NT2/D1 (cell line): ENCODE measurements around the gene RAET1L.
"Not testable (repeated sequence)": the region's sequence is repeated elsewhere in the genome, so short reads cannot be mapped to it uniquely, and the experiment has no call there.

ENCODE experiments used
- DNase-seq: peaks from one replicate; pipeline ENCODE4 v3.0.0-alpha.2; 2011; ENCODE audit warnings: low read depth, low spot score
- H3K27me3 ChIP-seq: 2 replicates; pipeline ENCODE4 v1.6.0; 2011; ENCODE audit warnings: mild to moderate bottlenecking; ENCODE audit not compliant: insufficient read length, insufficient read depth
- H3K36me3 ChIP-seq: 2 replicates; pipeline ENCODE4 v1.6.1; 2011; ENCODE audit warnings: mild to moderate bottlenecking, low read length, mixed read lengths; ENCODE audit not compliant: insufficient read depth, insufficient read length
- H3K4me1 ChIP-seq: 2 replicates; pipeline ENCODE4 v1.5.1; 2011; ENCODE audit not compliant: insufficient read depth, insufficient read length
- H3K4me3 ChIP-seq: 2 replicates; pipeline ENCODE4 v1.5.1; 2011; ENCODE audit warnings: low read depth; ENCODE audit not compliant: insufficient read length
- H3K9ac ChIP-seq: 2 replicates; pipeline ENCODE4 v1.6.0; 2011; ENCODE audit warnings: low read depth; ENCODE audit not compliant: insufficient read length
- H3K9me3 ChIP-seq: 2 replicates; pipeline ENCODE4 v1.5.1; 2011; ENCODE audit warnings: mild to moderate bottlenecking, low read length; ENCODE audit not compliant: insufficient read depth
- SUZ12 ChIP-seq: IDR thresholded peaks from 2 replicates; pipeline ENCODE4 v1.6.1; 2011; ENCODE audit not compliant: insufficient read length, insufficient read depth; ENCODE audit errors: extremely low read depth
- YY1 ChIP-seq: IDR thresholded peaks from 2 replicates; pipeline ENCODE4 v1.6.1; 2011; ENCODE audit not compliant: insufficient read length, insufficient read depth
- ZNF274 ChIP-seq: IDR thresholded peaks from 2 replicates; pipeline ENCODE4 v1.6.1; 2011; ENCODE audit warnings: mild to moderate bottlenecking, low read depth, low read length

RAET1L gene

GRCh38 chr6:150002710-150003109 is 22.6 kb downstream of the RAET1L start:
- Histone ChIP-seq H3K9ac (no peak overlapping the region), H3K4me1 (peaks cover 10% of the 10 kb centered on the region), H3K27me3 (peaks cover 28% of the 10 kb centered on the region), H3K4me3 (no peak overlapping the region), H3K36me3 (peaks cover 7% of the 10 kb centered on the region), H3K9me3 (no peaks in the 10 kb centered on the region)
- TF ChIP-seq ZNF274 (no peak), SUZ12 (no peak), YY1 (no peak)
- DNase-seq, result no peak

- no peak for TF ChIP-seq YY1
- Histone ChIP-seq H3K27me3 (peaks cover 22% of the 10 kb centered on the region), H3K36me3 (peaks cover 7% of the 10 kb centered on the region), H3K4me1 (peaks cover 10% of the 10 kb centered on the region), H3K9ac (no peak overlapping the region), H3K4me3 (no peak overlapping the region), H3K9me3 (no peaks in the 10 kb centered on the region)
- no peak for DNase-seq
These were observed 23.9 kb downstream of the RAET1L start for GRCh38 chr6:150001295-150002008.

- Histone ChIP-seq H3K9ac (no peak overlapping the region), H3K4me1 (peaks cover 4% of the 10 kb centered on the region), H3K9me3 (no peaks in the 10 kb centered on the region), H3K27me3 (peaks cover 11% of the 10 kb centered on the region), H3K36me3 (peaks cover 7% of the 10 kb centered on the region), H3K4me3 (no peak overlapping the region)
- no peak for DNase-seq
- TF ChIP-seq SUZ12, result no peak
- TF ChIP-seq ZNF274, result no peak
- no peak for TF ChIP-seq YY1
These were observed 25.7 kb downstream of the RAET1L start for GRCh38 chr6:149999636-150000035.

- Histone ChIP-seq H3K4me1 (no peaks in the 10 kb centered on the region), H3K9ac (no peak overlapping the region), H3K9me3 (no peaks in the 10 kb centered on the region), H3K27me3 (peaks cover 30% of the 10 kb centered on the region), H3K36me3 (peaks cover 6% of the 10 kb centered on the region), H3K4me3 (no peak overlapping the region)
- no peak for TF ChIP-seq ZNF274
- no peak for TF ChIP-seq SUZ12
- DNase-seq, result no peak
These were observed 29.4 kb downstream of the RAET1L start for GRCh38 chr6:149995971-149996370.

- Histone ChIP-seq H3K36me3 (peaks cover 5% of the 10 kb centered on the region), H3K27me3 (peaks cover 37% of the 10 kb centered on the region), H3K9me3 (no peaks in the 10 kb centered on the region), H3K4me3 (no peak overlapping the region), H3K4me1 (no peaks in the 10 kb centered on the region), H3K9ac (no peak overlapping the region)
- DNase-seq, result no peak
- TF ChIP-seq SUZ12, result no peak
- no peak for TF ChIP-seq ZNF274
- TF ChIP-seq YY1, result no peak
These were observed 30.0 kb downstream of the RAET1L start for GRCh38 chr6:149995235-149995750.

- no peak for TF ChIP-seq SUZ12
- Histone ChIP-seq H3K4me3 (no peak overlapping the region), H3K4me1 (peaks cover 2% of the 10 kb centered on the region), H3K9me3 (peaks cover 5% of the 10 kb centered on the region; the same call in 1 of the 2 replicates), H3K9ac (no peak overlapping the region), H3K36me3 (no peaks in the 10 kb centered on the region), H3K27me3 (peaks cover 72% of the 10 kb centered on the region)
- DNase-seq, result no peak
These were observed 33.5 kb downstream of the RAET1L start for GRCh38 chr6:149991838-149992237.

- H3K36me3 ChIP-seq, H3K9ac ChIP-seq, H3K9me3 ChIP-seq, H3K4me3 ChIP-seq, DNase-seq, H3K4me1 ChIP-seq: not testable (repeated sequence)
- peaks cover 76% of the 10 kb centered on the region for H3K27me3 ChIP-seq
These were observed 33.9 kb downstream of the RAET1L start for GRCh38 chr6:149991472-149991795.
